ENCODE results near the gene CTTN.

DNA sequence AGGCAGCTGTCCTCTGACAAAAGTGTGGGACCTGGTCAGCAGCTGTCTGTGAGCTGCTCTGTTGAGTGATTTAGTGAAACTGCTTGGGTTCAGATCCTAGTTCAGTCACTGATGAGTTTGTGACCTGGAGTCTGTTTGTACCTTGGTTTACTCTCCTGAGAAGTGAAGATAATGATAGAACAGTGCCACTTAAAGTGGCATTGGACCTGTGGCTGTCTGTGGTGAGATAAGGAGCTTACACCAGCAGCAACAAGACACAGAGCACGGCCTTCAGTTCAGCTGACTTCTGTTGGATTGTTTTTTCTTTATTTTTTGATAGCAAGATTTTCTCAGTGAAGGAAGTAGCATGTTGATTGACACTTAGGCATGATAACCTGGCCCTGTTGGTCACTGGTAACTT, 46.2 kb upstream of the CTTN start:
- TF ChIP-seq, protein P1, sequence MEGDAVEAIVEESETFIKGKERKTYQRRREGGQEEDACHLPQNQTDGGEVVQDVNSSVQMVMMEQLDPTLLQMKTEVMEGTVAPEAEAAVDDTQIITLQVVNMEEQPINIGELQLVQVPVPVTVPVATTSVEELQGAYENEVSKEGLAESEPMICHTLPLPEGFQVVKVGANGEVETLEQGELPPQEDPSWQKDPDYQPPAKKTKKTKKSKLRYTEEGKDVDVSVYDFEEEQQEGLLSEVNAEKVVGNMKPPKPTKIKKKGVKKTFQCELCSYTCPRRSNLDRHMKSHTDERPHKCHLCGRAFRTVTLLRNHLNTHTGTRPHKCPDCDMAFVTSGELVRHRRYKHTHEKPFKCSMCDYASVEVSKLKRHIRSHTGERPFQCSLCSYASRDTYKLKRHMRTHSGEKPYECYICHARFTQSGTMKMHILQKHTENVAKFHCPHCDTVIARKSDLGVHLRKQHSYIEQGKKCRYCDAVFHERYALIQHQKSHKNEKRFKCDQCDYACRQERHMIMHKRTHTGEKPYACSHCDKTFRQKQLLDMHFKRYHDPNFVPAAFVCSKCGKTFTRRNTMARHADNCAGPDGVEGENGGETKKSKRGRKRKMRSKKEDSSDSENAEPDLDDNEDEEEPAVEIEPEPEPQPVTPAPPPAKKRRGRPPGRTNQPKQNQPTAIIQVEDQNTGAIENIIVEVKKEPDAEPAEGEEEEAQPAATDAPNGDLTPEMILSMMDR (IDR thresholded peaks at IDR 0.05) = no peak
- no peak for TF ChIP-seq POLR2A (IDR thresholded peaks at IDR 0.05)

All from suprapubic skin (tissue), 3 donors.